GM18499 (cell line): ENCODE measurements around the gene LEP.
"Not testable (repeated sequence)": the region's sequence is repeated elsewhere in the genome, so short reads cannot be mapped to it uniquely, and the experiment has no call there.

Experiments used
- ATAC-seq: cut with Tn5 transposase; IDR thresholded peaks from one replicate; pipeline ENCODE4 v1.9.1; 2021; ENCODE audit warnings: moderate number of reproducible peaks; ENCODE audit not compliant: insufficient read depth, unreplicated experiment

The LEP gene

DNA sequence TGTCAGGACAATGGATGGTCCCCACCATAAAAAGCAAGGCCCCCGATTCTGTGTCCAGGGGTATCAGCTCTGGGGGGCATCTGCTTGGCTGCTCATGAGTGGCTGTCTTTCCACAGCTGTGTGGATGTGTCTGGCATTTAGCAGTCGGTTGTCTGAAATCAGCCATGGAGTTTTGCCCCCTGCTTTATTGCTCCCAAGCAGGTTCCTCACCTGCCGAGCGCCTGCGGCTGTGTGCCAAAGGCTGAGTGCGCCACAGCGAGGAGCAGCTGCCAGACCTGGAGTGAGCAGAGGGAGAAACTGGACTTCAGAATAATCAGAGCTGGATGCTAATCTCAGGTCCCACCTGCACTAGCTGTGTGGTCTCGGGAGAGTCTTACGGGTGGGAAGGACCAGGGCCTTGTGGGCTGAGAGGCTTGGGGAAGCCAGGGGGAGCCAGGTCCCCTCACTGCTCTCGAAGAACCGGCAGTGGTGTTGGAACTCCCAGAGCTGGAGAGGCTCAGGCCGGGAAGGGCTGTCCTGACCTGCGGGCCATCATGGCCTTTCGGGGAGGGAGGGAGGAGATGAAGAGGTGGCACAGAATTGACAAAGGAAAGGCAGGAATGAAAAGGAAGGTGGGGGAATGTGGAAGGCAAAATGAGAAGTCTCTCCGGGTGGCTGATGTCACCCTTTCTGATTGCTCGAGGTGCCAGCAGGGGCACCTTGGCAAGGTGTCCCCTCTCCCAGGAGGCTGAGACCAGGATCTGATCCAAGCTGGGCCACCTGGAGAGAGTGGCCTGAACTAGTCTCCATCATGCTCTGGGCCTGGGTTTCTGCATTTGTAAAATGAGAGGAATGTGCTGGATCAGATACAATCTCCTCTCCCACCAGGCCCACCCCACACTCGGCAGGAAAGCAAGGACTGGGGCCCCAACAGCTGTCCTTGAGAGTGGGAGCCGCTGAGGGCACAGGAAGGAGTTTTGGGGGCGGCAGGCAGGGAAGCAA, 30.2 kb upstream of the LEP start:
- no peak for ATAC-seq

DNA sequence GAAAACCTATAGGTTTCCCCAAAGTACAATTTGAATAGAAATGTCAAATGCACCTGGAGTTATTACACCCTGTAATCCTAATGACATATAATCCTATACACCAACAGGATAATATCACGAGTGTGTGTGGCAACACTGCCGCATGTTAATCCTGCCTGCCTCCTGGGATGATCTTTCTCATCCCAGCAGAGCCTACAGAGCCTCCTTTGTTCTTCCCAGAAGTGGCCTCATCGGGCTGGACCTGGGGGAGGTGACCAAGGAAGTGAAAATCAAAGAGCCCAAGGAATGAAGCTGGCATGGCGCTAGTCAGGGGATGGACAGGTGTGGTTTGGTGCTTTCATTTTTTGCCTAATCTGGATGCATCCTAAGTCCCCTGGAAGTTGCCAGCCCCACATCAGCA, 29.5 kb upstream of the LEP start:
- ATAC-seq, result no peak

DNA sequence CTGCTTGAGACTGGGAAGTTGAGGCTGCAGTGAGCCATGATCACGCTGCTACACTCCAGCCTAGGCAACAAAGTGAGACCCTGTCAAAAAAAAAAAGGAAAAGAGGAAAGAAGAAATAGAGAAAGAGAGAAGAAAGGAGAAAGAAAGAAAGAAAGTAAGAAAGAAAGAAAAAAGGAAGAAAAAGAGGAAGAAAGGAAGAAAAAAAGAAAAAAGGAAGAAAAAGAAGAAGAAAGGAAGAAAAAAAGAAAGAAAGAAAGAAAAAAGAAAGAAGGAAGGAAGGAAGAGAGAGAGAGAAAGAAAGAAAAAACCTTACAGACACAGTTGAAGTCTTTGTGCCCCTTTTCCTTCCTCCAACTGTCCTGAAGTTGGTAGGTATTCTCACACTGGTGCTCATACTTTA, 26.6 kb upstream of the LEP start:
- no peak for ATAC-seq

DNA sequence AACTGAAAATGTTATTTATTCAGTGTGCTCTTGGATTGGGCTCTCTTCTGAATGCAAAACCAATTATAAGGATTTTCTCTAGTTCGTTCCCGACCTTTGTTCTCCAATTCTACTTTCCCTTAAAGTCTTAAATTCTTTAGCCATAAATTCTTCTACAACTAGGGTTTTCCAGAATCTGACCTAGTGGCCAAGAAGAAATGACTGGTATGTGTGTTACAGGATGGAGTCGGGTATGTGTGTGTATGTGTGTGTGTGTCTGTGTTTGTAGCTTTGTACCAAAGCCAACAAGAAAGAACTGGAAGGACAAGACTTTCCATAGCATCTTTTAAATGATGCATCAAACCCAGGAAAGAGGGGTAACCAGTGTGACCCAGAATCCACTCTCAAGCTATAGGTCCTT, 25.8 kb upstream of the LEP start:
- ATAC-seq, result no peak

DNA sequence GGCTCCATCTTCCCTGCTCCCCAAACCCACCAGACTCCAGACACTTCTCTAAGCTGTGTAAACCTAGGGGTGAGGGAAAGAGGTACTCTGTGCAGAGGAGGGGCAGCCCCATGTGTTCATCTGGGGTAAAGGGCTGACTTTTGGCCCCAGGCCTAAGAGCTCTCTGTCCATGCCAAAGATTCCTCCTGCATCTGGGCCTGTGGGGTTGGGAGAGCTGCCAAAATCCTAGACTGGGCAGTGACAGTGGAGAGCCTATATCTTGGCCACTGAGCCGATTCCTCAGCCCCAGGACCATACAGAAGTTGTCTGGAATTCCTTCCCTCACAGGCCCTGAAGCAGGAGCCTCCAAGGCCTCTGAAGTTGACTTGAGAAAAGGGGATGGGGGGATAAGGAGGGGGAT, 25.3 kb upstream of the LEP start:
- no peak for ATAC-seq

DNA sequence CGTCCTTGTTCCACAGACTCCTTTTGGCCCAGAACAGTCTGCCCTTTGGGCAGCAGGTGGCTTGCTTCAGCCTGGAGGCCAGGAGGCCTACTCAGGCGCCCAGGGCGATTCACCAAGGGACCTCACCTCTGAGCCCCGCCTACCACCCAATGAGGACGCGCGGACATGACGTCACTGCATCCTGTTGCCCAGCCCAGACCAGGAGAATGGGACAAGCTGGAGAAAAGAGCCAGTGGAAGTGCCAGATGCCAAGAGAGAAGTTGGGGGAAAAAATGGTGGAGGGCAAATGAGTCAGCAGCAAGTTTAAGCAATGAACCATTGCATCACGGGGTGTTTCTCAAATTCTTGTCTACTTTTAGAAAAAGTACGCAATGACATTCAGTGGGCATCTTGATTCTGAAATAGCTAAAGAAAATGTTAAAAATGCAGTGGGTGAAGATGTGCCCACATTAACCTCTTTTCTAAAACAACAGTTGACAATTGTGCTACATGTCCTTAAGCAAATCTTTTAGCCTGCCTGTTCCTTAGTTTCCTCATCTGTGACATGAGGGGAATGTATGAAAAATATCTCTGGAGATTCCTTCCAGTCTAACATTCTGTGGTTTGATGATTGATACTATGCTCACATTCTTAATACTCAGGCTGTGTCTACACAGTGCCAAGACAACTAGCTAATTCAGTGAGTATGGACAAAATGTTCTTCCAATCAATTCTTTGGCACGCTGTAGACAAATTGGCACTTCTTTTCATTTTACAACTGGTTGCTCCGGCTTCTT, 23.9 kb upstream of the LEP start:
- ATAC-seq, result no peak

DNA sequence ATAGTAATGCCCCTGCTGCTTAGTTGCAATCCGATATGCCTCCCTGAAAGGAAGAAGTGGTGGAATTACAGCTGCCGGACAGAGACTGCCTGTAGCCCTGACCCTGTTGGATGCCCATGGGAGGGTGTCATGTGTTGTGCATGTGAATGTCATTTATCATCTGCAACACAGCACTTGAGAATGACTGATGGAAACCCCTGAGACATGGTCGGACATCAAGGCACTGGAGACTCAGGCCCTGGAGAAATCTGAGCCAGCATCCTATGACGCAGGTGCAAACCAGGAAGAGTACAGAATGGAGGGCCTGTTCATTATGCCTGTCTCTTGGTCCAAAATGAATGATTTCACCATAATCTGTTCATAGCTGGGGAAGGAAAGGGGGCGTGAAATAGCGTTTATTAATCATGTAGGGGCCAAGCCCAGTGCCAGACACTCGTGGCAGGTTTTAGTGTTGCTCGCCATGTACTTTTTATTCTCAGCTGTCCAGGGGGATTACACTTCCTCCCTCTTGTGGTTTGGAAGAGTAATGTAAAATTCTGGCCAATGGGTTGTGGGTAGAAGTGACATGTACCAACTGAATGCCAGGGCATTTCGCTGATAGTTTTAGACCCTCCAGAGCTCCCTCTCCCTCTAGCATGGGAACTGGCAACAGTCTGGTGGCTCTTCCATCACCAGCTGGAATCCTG, 23.0 kb upstream of the LEP start:
- ATAC-seq, result no peak

DNA sequence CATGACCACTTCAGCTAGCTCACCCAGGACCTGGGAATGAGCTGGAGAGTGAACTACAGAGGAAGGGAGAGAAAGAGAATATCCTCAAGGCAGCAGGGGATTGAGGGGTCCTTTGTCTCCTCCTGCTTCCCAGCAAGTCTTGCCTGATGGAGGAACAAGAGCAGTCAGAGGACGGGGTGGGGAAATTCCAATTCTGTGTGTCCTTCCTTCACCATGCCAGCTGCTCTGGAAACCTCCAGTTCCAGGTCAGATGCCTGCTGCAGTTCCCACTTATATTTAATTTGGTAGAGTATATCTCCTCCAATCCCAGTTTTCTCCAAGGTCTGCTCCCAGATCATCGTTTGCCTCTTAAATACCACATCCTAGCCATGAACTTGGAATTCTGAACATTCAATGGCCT, 21.4 kb upstream of the LEP start:
- no peak for ATAC-seq

DNA sequence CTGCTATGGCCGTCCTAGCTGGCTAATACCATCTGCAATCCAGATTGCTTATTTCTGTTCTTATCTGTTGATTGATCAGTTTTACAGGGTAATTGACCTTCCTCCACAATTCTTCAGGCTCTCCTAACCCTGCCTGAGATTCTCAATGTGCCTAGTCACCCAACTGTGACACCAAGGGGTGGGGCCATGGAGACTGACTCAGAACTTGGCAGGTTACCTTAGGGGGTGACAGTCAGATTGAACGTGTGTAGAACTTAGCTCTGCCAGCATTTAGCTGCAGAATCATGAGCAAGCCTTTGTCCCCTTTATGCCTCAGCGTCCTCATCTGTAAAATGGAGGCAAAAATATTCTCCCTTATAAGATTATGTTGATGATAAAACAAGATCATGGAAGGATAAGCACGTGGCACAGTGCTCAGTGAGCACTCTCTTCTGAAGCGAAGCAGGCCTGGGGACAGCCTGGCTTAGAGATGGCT, 19.1 kb upstream of the LEP start:
- no peak for ATAC-seq

DNA sequence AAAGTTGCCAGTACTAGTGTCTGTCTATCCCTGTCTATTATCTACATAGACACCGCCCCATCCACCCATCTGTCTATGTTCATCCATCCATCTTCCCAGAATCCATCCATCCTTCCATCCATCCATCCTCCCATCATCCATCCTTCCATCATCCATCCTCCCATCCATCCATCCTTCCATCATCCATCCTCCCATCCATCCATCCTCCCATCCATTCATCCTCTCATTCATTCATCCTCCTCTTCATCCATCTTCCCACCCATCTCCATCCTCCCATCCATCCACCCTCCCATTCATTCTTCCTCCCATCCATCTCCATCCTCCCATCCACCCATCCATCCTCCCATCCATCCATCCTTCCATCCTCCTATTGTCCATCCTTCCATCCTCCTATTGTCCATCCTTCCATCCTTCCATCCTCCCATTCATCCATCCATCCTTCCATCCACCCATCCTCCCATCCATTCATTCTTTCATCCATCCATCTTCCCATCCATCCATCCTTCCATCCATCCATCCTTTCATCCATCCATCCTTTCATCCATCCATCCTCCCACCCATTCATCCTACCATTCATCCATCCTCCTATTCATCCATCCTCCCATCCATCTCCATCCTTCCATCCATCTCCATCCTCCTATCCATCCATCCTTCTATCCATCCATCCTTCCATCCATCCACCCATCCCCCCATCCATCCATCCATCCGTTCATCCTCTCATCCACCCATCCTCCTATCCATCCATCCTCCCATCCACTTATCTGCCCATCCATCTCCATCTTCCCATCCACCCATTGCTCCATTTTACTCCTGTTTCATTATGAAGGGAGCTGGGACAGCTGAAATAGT, 14.7 kb upstream of the LEP start:
- no peak for ATAC-seq

DNA sequence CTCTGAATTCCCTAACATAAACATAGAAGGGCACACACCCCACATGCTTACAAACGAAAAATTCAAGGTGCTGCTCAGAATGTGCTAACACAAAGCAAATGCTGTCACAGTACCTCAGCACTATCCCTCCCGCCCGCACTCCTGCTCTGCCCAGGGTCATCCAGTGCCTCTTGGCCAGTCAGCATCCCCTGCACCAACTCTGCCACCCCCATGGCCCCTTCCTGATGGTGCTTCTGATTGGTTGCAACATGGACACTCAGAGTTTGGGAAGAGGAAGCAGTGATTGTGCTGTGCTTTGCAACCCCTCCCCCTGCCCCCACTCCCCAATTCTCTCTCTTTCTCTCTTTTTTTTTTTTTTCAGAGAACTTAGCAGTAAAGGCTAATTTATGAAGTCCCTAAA, 13.8 kb upstream of the LEP start:
- no peak for ATAC-seq

DNA sequence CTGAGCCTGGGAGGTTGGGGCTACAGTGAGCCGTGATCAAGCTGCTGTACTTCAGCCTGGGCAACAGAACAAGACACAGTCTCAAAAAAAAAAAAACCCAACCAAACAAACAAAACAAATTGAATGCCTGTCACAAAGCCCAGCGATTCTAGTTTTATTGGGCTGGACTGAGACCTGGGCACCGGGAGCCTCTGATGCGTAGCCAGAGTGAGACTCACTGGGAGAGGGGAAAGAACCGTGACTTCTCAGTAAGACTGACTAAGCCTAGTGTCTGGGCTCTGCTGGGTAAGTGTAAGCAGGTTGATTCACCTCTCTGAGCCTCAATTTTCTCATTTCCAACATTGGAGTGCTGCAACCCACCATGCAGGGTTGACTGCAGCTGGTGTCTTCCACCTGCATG, 10.1 kb upstream of the LEP start:
- no peak for ATAC-seq

DNA sequence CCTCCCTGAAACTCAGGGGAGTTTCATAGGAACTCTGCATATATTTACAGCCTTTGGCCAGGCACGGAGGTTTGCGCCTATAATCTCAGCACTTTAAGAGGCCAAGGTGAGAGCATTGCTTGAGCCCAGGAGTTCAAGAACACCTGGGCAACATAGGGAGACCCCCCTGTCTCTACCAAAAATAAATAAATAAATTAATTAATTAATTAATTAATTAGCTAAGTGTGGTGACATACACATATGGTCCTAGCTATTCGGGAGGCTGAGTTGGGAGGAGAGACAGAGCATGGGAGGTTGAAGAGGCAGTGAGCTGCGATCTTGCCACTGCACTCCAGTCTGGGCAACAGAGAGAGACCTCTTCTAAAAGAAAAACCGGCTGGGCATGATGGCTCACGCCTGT, 9.4 kb upstream of the LEP start:
- ATAC-seq, result no peak

DNA sequence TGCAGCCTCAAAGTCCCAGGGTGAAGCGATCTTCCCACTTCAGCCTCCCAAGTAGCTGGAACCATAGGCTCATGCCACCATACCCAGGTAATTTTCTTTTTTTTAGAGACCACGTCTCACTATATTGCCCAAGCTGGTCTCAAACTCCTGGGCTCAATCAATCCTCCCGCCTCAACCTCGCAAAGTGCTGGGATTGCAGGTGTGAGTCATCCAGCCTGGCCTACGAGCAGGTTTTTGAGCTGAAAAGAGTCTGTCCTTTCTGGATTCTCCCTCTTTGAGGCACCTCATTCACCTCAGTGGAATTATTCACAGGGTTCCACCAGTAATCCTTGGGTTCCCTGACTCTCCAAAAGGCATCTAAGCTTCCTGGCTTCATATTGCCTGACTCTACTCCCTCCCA, 7.6 kb upstream of the LEP start:
- no peak for ATAC-seq

DNA sequence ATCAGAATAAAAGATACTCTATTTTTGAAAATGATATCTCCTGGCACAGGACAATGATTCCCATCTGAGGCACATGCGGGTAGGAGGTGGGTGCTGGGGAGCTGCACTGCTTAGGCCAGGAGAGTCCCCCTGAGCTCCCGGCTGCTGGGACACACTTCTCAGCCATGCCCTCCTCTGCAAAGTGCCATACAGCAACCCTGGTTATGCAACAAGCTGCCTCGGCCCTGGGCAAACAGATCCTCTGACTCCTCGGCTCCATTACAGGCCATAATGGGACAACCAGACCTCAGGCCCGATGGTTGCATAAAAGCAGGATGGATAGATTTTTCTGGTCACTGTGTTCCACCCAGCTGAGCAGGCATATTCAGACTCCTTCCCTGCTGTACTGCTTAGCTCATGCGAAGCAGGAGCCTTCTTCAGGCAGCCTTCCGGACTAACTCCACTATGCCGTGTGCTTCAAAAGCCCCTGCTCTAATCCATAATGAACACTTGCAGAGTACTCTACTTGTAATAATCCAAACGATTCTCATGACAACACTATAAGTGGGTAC, 6.5 kb upstream of the LEP start:
- no peak for ATAC-seq

DNA sequence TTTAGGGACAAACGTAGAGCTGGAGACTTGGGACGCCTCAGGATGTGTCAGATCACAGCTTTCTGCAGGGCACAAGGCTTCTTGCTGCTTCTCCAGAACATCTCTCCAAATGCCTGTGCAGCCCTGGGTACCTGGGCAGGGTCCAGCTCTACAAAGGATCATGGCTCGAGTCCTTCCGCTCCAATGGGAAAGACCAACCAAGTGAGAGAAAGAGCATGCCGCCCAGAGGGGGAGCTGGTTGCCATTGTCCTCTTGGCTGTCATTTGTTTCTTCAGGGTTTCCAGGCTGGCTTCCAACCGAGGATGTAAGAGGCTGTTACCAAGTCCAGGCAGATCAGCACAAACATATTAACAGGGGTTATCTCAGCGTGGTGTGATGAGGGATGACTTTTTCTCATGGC, 5.6 kb upstream of the LEP start:
- no peak for ATAC-seq

DNA sequence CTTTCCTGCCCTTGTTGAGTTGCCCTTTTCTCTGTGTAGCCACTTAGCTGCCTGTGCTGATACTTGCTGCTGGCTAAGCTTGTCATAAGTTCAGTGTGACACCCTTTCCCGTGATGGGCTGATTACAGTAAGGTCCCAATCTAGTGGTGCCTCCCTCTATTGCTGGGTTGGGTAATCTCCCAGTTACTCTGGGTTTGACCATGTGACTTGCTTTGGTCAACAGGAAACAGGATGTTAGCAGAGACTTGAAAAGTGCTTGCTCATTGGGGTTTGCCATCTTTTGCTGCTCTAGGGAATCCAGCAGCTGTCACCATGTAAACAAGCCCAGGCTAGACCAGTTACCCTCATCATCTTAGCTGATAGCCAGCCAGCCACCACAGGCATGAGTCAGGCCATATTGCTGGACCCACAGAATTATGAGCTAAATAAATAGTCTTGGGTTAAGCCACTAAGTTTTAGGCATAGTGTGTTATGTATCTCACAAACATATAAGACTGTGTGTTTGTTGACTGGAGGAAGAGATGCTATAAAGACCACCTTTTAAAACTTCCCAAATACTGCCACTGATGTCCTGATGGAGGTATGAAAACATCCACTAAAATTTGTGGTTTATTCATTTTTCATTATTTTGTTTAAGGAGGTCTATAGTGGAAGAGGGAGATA, 4.0 kb upstream of the LEP start:
- ATAC-seq, result peak; percentile 55

DNA sequence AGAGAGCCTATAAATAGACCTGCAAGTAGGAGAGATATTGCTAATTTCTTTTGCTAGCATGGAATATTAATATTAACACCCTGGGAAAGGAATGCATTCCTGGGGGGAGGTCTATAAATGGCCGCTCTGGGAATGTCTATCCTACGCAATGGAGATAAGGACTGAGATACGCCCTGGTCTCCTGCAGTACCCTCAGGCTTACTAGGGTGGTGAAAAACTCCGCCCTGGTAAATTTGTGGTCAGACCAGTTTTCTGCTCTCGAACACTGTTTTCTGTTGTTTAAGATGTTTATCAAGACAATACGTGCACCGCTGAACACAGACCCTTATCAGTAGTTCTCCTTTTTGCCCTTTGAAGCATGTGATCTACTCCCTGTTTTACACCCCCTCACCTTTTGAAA, 1.9 kb upstream of the LEP start:
- ATAC-seq, result not testable (repeated sequence)

DNA sequence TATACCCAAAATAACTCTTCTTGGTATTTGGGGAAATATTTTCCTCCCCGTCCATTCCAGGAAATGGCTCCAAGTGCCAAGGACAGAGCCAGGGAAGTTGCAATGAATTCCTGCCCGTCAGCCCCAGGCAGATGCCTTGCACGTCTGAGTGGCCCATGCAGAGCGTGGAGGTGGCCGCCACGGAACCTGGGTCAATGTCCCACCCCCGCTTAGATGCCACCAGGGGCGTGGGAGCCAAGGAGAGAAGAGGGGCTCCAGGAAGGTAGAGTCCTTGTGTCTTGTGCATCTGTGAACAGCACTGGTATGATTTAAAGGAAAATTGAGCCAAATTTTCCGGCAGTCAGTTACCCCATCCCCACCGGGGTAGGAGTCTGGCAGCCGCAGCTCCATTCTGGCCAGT, 1.6 kb downstream of the LEP start:
- no peak for ATAC-seq
